Activated CD4-positive, alpha-beta memory T cell treated with anti-CD3 and anti-CD28 coated beads, Interleukin-2, amount 10 ng/mL, durations not matched to agents 7 days and 5 days (primary cell): ENCODE data around the gene MED10. TPM values are rescaled to one million over a fixed set of nuclear protein-coding genes. Genes with fewer than 3 reads are reported as not detected.

Source experiments
- CTCF ChIA-PET: fragments of 350-600 bp; sonication (Branson Sonifier 250); formaldehyde crosslinking; loops from one replicate; lab custom pipeline; 2021; ENCODE audit warnings: antibody characterized with exemption, inconsistent platforms; lab: Charles Lee
- POLR2A ChIA-PET: fragments of 350-600 bp; sonication (Branson Sonifier 250); formaldehyde crosslinking; loops from one replicate; lab custom pipeline; 2021; ENCODE audit warnings: antibody characterized with exemption; lab: Charles Lee
- DNase-seq: peaks from one replicate; pipeline ENCODE4 v3.0.0-alpha.2; 2020
- H3K27ac Mint-ChIP-seq: one replicate; pipeline ENCODE4 v1.8.0; 2021; ENCODE audit warnings: mild to moderate bottlenecking, mixed read lengths
- H3K27me3 Mint-ChIP-seq: one replicate; pipeline ENCODE4 v1.8.0; 2021; ENCODE audit warnings: mixed read lengths
- H3K36me3 Mint-ChIP-seq: one replicate; pipeline ENCODE4 v1.8.0; 2021; ENCODE audit warnings: low read depth, mixed read lengths
- H3K4me1 Mint-ChIP-seq: one replicate; pipeline ENCODE4 v1.8.0; 2021; ENCODE audit warnings: mixed read lengths
- H3K4me3 Mint-ChIP-seq: one replicate; pipeline ENCODE4 v1.8.0; 2021; ENCODE audit warnings: mild to moderate bottlenecking, mixed read lengths
- H3K9me3 Mint-ChIP-seq: one replicate; pipeline ENCODE4 v1.8.0; 2021; ENCODE audit warnings: mixed read lengths
- total RNA-seq, 2 experiments: library from RNA; stranded (reverse); gene quantifications; one replicate each; pipeline ENCODE4 v1.2.3, GENCODE V29; 2021

The MED10 gene
- total RNA-seq, 2 experiments from 2014 or later, result 50.1 to 52.9 TPM

DNA sequence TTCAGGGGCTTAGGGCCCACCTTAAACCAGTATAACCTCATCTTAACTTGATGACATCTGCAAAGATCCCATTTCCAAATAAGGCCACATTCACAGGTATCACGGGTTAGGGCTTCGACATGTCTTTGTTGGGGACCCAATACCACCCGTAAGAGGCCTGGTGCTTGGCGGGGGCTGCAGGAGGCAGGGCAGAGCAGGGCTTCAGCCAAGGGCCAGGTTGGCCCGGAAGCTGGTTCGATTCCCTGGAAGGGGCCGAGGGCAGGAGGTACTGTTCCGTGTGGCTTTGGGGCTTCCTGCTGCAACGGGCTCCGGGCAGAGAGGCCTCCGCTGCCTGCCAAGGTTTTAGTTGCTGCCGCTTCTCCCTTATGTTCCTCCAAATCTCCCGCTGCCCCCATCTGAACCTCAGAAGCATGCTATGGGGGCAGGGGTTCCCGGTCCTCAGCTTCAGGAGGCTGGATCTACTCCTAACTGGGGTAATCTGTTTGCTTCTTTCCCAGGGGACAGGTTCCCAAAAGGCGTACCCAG is 29.8 kb downstream of the MED10 start:
- Mint-ChIP-seq H3K27me3 (no peaks in the 10 kb centered on the region), H3K9me3 (no peaks in the 10 kb centered on the region), H3K27ac (no peak overlapping the region), H3K36me3 (no peaks in the 10 kb centered on the region), H3K4me3 (no peak overlapping the region), H3K4me1 (no peaks in the 10 kb centered on the region)
- ChIA-PET POLR2A (no interaction called here), CTCF (no interaction called here)
- no peak for DNase-seq

GRCh38 chr5:6347673-6348072 is 30.7 kb downstream of the MED10 start:
- POLR2A ChIA-PET, result no interaction called here

GRCh38 chr5:6347165-6347564 is 31.2 kb downstream of the MED10 start:
- H3K27me3 Mint-ChIP-seq, result no peaks in the 10 kb centered on the region
- no peaks in the 10 kb centered on the region for H3K36me3 Mint-ChIP-seq
- H3K27ac Mint-ChIP-seq, result no peak overlapping the region
- no peak for DNase-seq
- H3K4me3 Mint-ChIP-seq, result no peak overlapping the region
- no peaks in the 10 kb centered on the region for H3K4me1 Mint-ChIP-seq
- CTCF ChIA-PET, result no interaction called here
- no peaks in the 10 kb centered on the region for H3K9me3 Mint-ChIP-seq
- POLR2A ChIA-PET, result no interaction called here

More at GRCh38 chr5:6347673-6348072, 30.7 kb downstream of the MED10 start:
- Mint-ChIP-seq H3K9me3 (no peaks in the 10 kb centered on the region), H3K36me3 (no peaks in the 10 kb centered on the region), H3K4me3 (no peak overlapping the region), H3K27ac (no peak overlapping the region), H3K27me3 (no peaks in the 10 kb centered on the region), H3K4me1 (no peaks in the 10 kb centered on the region)
- DNase-seq, result no peak
- CTCF ChIA-PET, result no interaction called here

DNA sequence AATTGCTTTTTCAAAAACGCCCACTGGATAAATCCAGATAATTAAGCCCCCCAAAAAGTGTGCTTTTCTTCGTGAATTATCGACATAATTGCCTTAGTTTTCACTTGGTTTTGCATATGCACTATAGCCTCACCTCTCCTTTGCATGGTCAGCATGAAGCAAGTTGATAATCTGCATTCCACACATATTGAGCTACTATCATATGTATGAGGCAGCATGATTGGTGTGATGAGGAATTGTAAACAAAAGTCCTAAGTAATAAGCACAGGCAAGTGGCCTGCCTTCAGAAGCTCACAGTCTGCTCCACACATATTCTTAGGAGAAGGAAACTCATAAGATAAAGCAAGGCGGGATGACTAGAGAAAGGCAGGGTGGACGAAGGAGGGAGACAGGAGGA is 33.8 kb downstream of the MED10 start:
- no peaks in the 10 kb centered on the region for H3K9me3 Mint-ChIP-seq

DNA sequence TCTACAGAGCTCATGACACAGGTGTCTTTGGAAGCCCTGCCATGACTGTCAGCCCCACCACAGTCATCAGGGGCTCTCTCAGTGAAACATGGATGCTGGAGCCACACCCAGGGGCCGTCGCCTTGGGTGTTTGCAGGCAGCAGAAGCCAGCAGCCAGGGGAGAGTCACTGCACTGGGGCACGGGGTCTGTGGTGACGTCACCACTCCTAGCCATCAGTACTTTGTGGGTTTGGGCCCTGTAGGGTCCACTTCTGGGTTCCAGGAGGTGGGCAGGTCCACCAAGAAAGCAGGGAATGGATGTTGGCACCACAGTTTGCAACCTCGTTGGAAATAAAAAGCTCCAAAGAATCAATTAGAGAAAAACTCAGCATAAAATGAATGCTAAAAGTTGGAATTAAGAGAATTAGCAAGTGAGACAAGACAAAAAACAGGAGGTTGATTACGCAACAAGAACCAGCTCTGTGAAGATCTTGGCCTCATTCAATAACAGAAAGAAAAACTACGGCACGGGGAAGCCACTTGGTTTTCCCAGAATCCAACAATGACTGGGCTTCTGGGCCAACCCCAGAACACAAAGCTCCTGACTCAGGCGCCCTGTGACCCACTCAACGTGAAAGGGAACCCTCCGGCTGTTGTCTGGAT is 34.3 kb downstream of the MED10 start:
- no peak overlapping the region for H3K4me3 Mint-ChIP-seq
- POLR2A ChIA-PET, result no interaction called here
- CTCF ChIA-PET, result no interaction called here
- no peak overlapping the region for H3K27ac Mint-ChIP-seq
- H3K36me3 Mint-ChIP-seq, result no peaks in the 10 kb centered on the region
- no peaks in the 10 kb centered on the region for H3K27me3 Mint-ChIP-seq
- DNase-seq, result no peak
- no peaks in the 10 kb centered on the region for H3K9me3 Mint-ChIP-seq
- H3K4me1 Mint-ChIP-seq, result no peaks in the 10 kb centered on the region

More for the DNA sequence above, 33.8 kb downstream of the MED10 start:
- ChIA-PET CTCF (no interaction called here), POLR2A (no interaction called here)
- H3K4me1 Mint-ChIP-seq, result no peaks in the 10 kb centered on the region
- H3K27me3 Mint-ChIP-seq, result no peaks in the 10 kb centered on the region
- no peak for DNase-seq
- H3K4me3 Mint-ChIP-seq, result no peak overlapping the region
- H3K27ac Mint-ChIP-seq, result no peak overlapping the region
- no peaks in the 10 kb centered on the region for H3K36me3 Mint-ChIP-seq

DNA sequence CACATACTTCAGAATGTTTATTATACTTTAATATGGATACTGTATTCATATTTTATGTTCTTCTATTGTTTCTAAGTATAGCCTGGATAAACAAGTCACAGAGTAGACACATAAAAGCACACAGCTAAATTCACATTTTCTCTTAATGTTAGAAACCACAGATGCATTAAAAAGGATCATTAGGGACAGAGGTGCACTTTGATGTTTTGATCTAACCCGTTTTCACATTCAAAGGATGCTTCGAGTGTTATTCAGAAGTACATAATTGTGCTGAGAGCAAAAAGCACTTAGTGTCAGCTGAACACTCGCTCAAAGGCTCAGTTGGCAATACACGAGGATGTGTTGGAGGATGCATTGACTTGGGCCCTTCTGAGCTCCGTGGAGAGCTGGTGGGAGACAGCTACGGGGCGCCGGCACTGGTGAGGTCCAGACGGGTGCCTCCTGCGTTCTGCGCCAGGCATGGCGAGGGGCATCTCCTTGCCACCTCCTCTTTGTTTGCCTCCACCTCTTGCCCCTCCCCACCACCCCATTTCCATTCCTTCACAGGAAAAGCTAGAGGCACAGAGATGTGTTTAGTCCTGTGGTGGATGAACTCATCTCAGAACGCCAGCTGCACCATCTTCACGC is 35.5 kb downstream of the MED10 start:
- Mint-ChIP-seq H3K4me1 (no peaks in the 10 kb centered on the region), H3K27me3 (no peaks in the 10 kb centered on the region), H3K9me3 (no peaks in the 10 kb centered on the region), H3K4me3 (no peak overlapping the region), H3K27ac (no peak overlapping the region), H3K36me3 (no peaks in the 10 kb centered on the region)
- ChIA-PET CTCF (no interaction called here), POLR2A (no interaction called here)
- no peak for DNase-seq

DNA sequence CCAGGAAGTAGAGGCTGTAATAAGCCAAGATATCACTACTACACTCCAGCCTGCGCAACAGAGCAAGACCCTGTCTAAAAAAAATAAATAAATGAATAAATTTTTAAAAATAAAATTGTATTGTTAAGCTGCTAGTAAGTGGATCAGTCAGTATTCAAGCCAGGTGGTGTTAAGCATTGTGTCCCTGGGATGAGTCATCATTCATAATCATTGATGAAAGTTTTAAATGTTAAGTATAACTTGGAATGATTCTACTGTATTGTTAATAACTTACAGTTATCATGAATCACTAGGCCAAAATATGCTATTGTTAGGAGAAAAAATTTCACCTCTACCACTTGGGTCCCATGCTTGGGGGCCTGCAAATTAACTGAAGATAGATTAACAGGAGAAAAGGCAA is 38.2 kb downstream of the MED10 start:
- no peaks in the 10 kb centered on the region for H3K27me3 Mint-ChIP-seq

DNA sequence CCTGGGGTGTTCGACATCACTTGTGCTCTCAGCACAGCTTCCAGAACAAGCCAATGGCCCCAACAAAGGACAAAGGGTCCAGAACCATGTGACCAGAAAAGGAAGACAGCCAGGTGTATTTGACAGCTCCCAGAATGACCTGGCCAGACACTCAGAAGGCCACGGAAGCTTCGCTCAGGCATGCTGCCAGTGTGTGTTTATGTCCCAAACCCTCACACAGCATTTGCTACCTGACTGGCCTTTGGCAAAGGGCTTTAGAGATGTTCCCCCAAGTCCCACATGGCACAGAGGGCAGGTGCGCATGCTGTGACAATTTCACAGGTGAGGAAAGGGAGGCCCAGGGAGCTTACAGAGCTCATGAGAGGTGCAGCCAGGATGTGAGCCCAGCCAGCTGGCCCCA is 39.5 kb downstream of the MED10 start:
- H3K27me3 Mint-ChIP-seq, result no peaks in the 10 kb centered on the region
- no peak overlapping the region for H3K4me3 Mint-ChIP-seq
- H3K27ac Mint-ChIP-seq, result no peak overlapping the region
- no peaks in the 10 kb centered on the region for H3K9me3 Mint-ChIP-seq
- H3K36me3 Mint-ChIP-seq, result no peaks in the 10 kb centered on the region
- DNase-seq, result no peak
- POLR2A ChIA-PET, result no interaction called here
- H3K4me1 Mint-ChIP-seq, result no peaks in the 10 kb centered on the region
- CTCF ChIA-PET, result no interaction called here

More for the DNA sequence above, 38.2 kb downstream of the MED10 start:
- Mint-ChIP-seq H3K27ac (no peak overlapping the region), H3K4me3 (no peak overlapping the region), H3K4me1 (no peaks in the 10 kb centered on the region), H3K36me3 (no peaks in the 10 kb centered on the region), H3K9me3 (no peaks in the 10 kb centered on the region)
- ChIA-PET POLR2A (no interaction called here), CTCF (no interaction called here)
- no peak for DNase-seq

GRCh38 chr5:6338135-6338534 is 40.2 kb downstream of the MED10 start:
- CTCF ChIA-PET, result no interaction called here
- no peak overlapping the region for H3K4me3 Mint-ChIP-seq

DNA sequence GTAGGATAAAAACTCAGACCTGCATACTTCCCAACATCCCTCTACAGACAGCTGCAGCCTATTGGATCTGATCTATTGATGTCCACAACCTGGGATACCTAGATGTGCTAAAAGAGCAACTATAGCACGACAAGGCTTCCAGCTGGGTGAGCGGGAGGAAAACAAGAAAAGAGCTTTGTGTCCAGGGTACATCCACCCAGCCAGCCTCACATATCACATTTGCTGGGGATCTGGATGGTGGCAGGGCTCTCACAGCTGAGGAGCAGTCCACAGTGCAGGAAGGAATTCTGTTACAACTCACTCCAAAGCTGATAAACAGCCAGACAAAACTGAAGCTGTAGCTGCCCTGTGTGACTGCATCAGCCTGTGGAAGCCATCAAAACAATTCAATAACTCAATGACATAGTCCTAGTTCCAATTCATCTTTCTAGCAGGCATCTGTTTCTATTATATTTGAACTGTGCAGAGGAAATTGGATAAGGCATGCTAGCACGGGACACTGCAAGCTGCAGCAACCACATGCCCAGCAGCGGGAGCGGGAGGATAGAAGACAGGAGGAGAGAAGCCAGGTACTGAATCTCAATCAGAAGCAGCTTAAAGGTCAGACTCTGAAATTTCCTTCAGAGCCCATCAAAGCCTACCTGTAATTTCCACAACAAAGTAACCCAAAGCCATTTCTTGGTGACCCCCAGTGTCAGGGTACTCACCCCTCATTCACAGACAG is 45.0 kb downstream of the MED10 start:
- H3K4me1 Mint-ChIP-seq, result no peaks in the 10 kb centered on the region
- peaks cover 7% of the 10 kb centered on the region for H3K9me3 Mint-ChIP-seq
- H3K36me3 Mint-ChIP-seq, result no peaks in the 10 kb centered on the region
- no peaks in the 10 kb centered on the region for H3K27me3 Mint-ChIP-seq
- H3K27ac Mint-ChIP-seq, result no peak overlapping the region
- no peak overlapping the region for H3K4me3 Mint-ChIP-seq
- no peak for DNase-seq
- POLR2A ChIA-PET, result no interaction called here
- CTCF ChIA-PET, result no interaction called here

More at GRCh38 chr5:6338135-6338534, 40.2 kb downstream of the MED10 start:
- no peaks in the 10 kb centered on the region for H3K9me3 Mint-ChIP-seq
- H3K4me1 Mint-ChIP-seq, result no peaks in the 10 kb centered on the region
- POLR2A ChIA-PET, result no interaction called here
- no peak for DNase-seq
- no peaks in the 10 kb centered on the region for H3K36me3 Mint-ChIP-seq
- H3K27me3 Mint-ChIP-seq, result no peaks in the 10 kb centered on the region
- no peak overlapping the region for H3K27ac Mint-ChIP-seq

DNA sequence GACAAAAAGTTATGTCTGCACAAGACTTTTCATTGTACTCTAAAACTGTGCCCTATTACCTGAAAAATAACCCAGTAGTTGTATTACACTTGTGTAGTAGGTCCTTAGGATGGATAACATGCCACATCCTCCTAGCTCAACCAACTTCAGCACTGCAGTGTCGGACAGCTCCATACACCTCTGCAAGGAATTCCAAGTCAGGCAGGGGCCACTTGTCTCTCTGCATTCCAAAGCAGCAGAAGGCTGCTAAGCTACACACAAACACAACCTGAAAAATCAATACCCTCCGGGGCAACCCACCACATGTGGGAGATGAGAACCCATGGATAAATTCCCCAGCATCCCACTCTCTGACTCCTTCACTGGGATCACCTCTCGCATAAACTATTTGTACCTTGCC is 50.2 kb downstream of the MED10 start:
- H3K36me3 Mint-ChIP-seq, result no peaks in the 10 kb centered on the region
- H3K4me1 Mint-ChIP-seq, result no peaks in the 10 kb centered on the region
- DNase-seq, result peak; percentile 39
- H3K27ac Mint-ChIP-seq, result no peak overlapping the region
- peaks cover 7% of the 10 kb centered on the region for H3K9me3 Mint-ChIP-seq
- no peak overlapping the region for H3K4me3 Mint-ChIP-seq
- CTCF ChIA-PET, result no interaction called here
- H3K27me3 Mint-ChIP-seq, result no peaks in the 10 kb centered on the region
- POLR2A ChIA-PET, result no interaction called here

DNA sequence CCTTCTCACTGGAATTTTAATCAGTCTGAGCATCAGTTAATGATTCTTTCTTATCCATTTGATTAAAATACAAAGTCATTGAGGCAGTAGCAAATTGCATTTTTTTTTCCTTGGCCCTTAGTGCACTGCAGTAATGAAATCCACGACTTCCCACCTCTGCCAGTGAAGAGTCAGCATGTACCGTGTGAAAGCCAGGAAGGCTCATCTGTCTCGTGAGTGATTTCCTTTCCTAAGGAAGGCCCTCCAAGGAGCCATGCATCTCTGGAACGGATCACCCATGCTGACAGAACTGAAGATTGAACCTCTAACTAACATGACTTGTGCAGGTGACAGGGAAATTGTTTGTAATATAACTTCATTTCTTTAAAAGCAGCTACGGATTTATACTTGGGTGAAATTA is 51.6 kb downstream of the MED10 start:
- POLR2A ChIA-PET, result no interaction called here
- Mint-ChIP-seq H3K36me3 (no peaks in the 10 kb centered on the region), H3K27ac (no peak overlapping the region), H3K4me1 (no peaks in the 10 kb centered on the region), H3K27me3 (no peaks in the 10 kb centered on the region), H3K9me3 (peaks cover 9% of the 10 kb centered on the region), H3K4me3 (no peak overlapping the region)
- no peak for DNase-seq
- CTCF ChIA-PET, result interaction anchor here (0.6 kb wide), 1 partner anchor 1055 kb away, joined by 3 read pairs; no protein-coding TSS in a partner anchor

DNA sequence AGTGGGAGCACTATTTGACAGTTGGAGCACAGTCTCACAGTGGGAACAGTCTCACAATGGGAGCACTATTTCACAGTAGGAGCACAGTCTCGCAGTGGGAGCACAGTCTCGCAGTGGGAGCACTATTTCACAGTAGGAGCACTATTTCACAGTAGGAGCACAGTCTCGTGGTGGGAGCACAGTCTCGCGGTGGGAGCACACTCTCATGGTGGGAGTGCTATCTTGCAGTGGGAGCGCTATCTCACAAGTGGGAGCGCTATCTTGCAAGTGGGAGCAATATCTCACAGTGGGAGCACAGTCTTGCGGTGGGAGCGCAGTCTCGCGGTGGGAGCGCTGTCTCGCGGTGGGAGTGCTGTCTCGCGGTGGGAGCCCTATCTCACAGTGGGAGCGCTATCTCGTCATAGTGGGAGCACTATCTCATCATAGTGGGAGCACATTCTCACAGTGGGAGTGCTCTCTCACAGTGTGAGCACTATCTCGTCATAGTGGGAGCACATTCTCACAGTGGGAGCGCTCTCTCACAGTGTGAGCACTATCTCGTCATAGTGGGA is 56.1 kb downstream of the MED10 start:
- Mint-ChIP-seq H3K27me3 (no peaks in the 10 kb centered on the region), H3K27ac (no peak overlapping the region), H3K36me3 (no peaks in the 10 kb centered on the region), H3K4me3 (no peak overlapping the region), H3K4me1 (no peaks in the 10 kb centered on the region), H3K9me3 (peaks cover 2% of the 10 kb centered on the region)
- ChIA-PET POLR2A (no interaction called here), CTCF (no interaction called here)
- DNase-seq, result no peak
